ENCODE measurements around the gene ARID3A. TPM values are rescaled to one million over a fixed set of nuclear protein-coding genes. Genes with fewer than 3 reads are reported as not detected.

The ARID3A gene
- total and polyA plus RNA-seq, 2 of the 4 experiments (the other 2 are of a cell fraction): 16.0 to 23.1 TPM

DNA sequence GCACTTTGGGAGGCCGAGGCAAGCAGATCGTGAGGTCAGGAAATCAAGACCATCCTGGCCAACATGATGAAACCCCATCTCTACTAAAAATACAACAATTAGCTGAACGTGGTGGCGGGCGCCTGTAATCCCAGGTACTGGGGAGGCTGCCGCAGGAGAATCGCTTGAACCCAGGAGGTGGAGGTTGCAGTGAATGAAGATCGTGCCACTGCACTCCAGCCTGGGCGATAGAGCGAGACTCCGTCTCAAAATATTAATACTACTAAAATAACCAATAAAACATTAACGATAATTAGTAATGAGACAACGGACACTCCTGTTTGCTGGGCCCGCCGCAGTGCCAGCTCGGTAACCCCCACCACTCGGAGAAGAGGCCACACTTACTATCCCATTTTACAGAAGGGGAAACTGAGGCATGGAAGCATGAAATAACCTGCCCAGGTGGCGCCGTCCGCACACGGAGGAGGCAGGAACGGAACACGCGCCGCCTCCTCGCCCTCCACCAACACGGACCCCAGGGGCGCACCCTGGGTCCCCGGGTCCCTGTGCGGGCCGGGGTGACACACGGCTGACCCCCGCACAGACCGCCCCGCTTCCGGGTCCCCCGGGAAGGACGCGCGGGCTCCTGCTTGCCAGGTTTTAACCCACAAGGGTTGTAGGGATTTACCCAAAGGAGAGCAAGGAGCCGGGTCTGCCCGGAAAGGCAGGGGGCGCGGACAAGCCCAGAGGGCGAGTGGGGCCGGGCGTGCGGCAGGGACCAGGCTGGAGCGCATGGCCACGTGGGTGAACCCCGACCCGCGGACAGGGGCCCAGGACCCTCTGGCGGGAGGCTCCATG is 14.4 kb upstream of the ARID3A start (continued):
- TF ChIP-seq CHD1 (IDR thresholded peaks at IDR 0.05; ENCODE audit: low read depth, low read length): no peak

DNA sequence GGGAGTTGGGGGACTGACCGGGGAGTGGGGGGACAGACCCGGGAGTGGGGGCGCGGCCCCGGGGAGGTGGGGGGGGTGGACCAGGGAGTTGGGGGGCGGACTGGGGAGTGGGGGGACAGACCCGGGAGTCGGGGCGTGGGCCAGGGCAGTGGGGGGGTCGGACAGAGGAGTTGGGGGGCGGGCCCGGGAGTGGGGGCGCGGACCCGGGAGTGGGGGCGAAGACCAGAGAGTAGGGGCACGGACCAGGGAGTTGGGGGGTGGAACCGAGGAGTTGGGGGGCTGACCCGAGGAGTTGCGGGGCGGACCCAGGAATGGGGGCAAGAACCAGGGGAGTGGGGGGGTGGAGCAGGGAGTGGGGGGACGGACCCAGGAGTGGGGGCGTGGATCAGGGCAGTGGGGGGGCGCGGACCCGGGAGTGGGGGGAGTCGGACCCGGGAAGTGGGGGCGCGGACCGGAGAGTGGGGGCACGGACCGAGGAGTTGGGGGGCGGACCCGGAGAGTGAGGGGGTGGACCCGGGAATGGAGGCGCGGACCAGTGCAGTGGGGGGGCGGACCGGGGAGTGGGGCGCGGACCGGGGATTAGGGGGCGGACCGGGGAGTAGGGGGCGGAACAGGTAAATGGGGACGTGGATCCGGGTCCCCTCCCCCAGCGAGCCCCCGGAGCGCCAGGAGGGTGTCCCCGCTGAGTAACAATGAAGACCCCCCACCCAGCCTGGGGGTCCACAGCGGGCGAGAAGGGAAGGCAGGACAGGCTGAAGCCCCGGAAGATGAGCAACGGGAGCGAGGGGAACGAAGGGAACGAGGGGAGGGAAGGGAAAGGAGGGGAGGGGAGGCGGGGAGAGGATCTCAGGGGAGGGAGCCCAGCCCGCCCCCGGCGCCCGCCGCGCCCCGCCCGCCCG is 13.4 kb upstream of the ARID3A start:
- dilution Hi-C loops (cut with HindIII; ENCODE audit: low sequenced_read_pairs, unreplicated experiment): no loop called here
- peak overlapping the region; percentile 86 for H3K4me2 ChIP-seq (ENCODE audit: low read depth, low read length)
- POLR2A ChIA-PET (ENCODE audit: unreplicated experiment): no interaction called here
- TF ChIP-seq, protein P1, sequence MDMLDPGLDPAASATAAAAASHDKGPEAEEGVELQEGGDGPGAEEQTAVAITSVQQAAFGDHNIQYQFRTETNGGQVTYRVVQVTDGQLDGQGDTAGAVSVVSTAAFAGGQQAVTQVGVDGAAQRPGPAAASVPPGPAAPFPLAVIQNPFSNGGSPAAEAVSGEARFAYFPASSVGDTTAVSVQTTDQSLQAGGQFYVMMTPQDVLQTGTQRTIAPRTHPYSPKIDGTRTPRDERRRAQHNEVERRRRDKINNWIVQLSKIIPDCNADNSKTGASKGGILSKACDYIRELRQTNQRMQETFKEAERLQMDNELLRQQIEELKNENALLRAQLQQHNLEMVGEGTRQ (IDR thresholded peaks at IDR 0.05; ENCODE audit: low read depth, low read length): no peak
- no peak for TF ChIP-seq RFX5 (IDR thresholded peaks at IDR 0.05; ENCODE audit: low read depth, low read length)
- TF ChIP-seq, protein P2, sequence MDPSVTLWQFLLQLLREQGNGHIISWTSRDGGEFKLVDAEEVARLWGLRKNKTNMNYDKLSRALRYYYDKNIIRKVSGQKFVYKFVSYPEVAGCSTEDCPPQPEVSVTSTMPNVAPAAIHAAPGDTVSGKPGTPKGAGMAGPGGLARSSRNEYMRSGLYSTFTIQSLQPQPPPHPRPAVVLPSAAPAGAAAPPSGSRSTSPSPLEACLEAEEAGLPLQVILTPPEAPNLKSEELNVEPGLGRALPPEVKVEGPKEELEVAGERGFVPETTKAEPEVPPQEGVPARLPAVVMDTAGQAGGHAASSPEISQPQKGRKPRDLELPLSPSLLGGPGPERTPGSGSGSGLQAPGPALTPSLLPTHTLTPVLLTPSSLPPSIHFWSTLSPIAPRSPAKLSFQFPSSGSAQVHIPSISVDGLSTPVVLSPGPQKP (IDR thresholded peaks at IDR 0.05; ENCODE audit: borderline replicate concordance, low read depth, low read length): no peak
- TF ChIP-seq CEBPB (IDR thresholded peaks at IDR 0.05; ENCODE audit: low read depth, low read length): no peak
- no peak for TF ChIP-seq CHD1 (IDR thresholded peaks at IDR 0.05; ENCODE audit: low read depth, low read length)
- no peak for TF ChIP-seq MAFK (IDR thresholded peaks at IDR 0.05; ENCODE audit: low read depth, low read length)
- TF ChIP-seq SMC3 (IDR thresholded peaks at IDR 0.05; ENCODE audit: low read depth, low read length): no peak
- no peak for TF ChIP-seq BHLHE40 (IDR thresholded peaks at IDR 0.05; ENCODE audit: low read depth, low read length)
- TF ChIP-seq MAZ (IDR thresholded peaks at IDR 0.05; ENCODE audit: borderline replicate concordance, low read depth, low read length): no peak; the same call in 1 of the 2 replicates
- TF ChIP-seq NFE2L2 (IDR thresholded peaks at IDR 0.05; ENCODE audit: low read depth, low read length): no peak
- no peaks in the 10 kb centered on the region for H3K9me3 ChIP-seq (ENCODE audit: control insufficient read depth, insufficient read depth, low read length)
- DNase-seq: no peak
- peak overlapping the region; percentile 90 for H2AK9ac ChIP-seq (replicated peaks; ENCODE audit: low read depth, low read length, poor library complexity)
- H3K9ac ChIP-seq (ENCODE audit: low read depth, low read length): peak overlapping the region; percentile 100
- H3K79me1 ChIP-seq (ENCODE audit: low read depth in 1 of 2, low read length in 2 of 2): peaks cover 4 to 40% of the 10 kb centered on the region in 2 experiments; a peak in 3 of 4 replicates
- H2BK5ac ChIP-seq (ENCODE audit: low read depth, low read length, poor library complexity, severe bottlenecking): peak overlapping the region; percentile 84
- intact Hi-C loops (cut with micrococcal nuclease): loop anchor here (5.0 kb wide), 2 partner anchors 45 to 250 kb away; partner anchors contain the start of gene RNF126
- peak overlapping the region; percentile 100 for H3K4me3 ChIP-seq (ENCODE audit: insufficient read depth, low read depth, low read length)
- in situ Hi-C loops (cut with MboI; ENCODE audit: low sequenced_read_pairs): no loop called here
- H2BK120ac ChIP-seq (ENCODE audit: low read depth, low read length): no peak overlapping the region
- H3K4ac ChIP-seq (ENCODE audit: low read depth, low read length): peak overlapping the region; percentile 86
- peak overlapping the region; percentile 86; the same call in 1 of the 2 replicates for H4K5ac ChIP-seq (ENCODE audit: low read depth, low read length)
- H3K18ac ChIP-seq (ENCODE audit: low read depth, low read length): peak overlapping the region; percentile 93
- H3K14ac ChIP-seq (replicated peaks; ENCODE audit: low read depth, low read length): peak overlapping the region; percentile 85; the same call in 1 of the 2 replicates
- no peak overlapping the region for H3K23ac ChIP-seq (ENCODE audit: low read depth, low read length)
- no peak overlapping the region for H2BK20ac ChIP-seq (ENCODE audit: low read depth, low read length)
- peak overlapping the region; percentile 47 to 88; a peak in 3 of 4 replicates for H4K8ac ChIP-seq (ENCODE audit: low read depth in 2 of 2, low read length in 2 of 2)
- peaks cover 4% of the 10 kb centered on the region for H3K27me3 ChIP-seq (ENCODE audit: control insufficient read depth, insufficient read depth, low read length)
- H2AK5ac ChIP-seq (ENCODE audit: low read depth, low read length): peak overlapping the region; percentile 94
- no peaks in the 10 kb centered on the region for H3K9me1 ChIP-seq (ENCODE audit: insufficient read depth, low read length)
- H4K20me1 ChIP-seq (ENCODE audit: insufficient read depth, low read length): peaks cover 33% of the 10 kb centered on the region
- H2AFZ ChIP-seq (replicated peaks; ENCODE audit: low read length, poor library complexity): peak overlapping the region; percentile 90
- no peak overlapping the region for H2BK15ac ChIP-seq (ENCODE audit: low read depth, low read length)
- CTCF ChIA-PET: no interaction called here
- BruUV-seq (replicated peaks): no TSS peak
- H3K56ac ChIP-seq (ENCODE audit: extremely low read depth, insufficient read depth, low read length): no peak overlapping the region; the same call in 1 of the 2 replicates
- ATAC-seq (ENCODE audit: low read depth): peak; percentile 55
- peaks cover 8% of the 10 kb centered on the region for H3K4me1 ChIP-seq (ENCODE audit: control insufficient read depth, insufficient read depth, low read length)
- H4K91ac ChIP-seq (ENCODE audit: insufficient read depth, low read depth, low read length): peak overlapping the region; percentile 66; the same call in 1 of the 2 replicates
- H3K36me3 ChIP-seq (ENCODE audit: control insufficient read depth, insufficient read depth, low read length): 0 out of 2 replicates have a peak, but pooled peaks cover 1% of the 10 kb centered on the region
- no CpG with 5 or more reads among the region's 69 CpGs for WGBS, 2 experiments (ENCODE audit: extremely low coverage in 2 of 2, insufficient read length in 1 of 2)
- peak overlapping the region; percentile 98 for H3K27ac ChIP-seq (ENCODE audit: insufficient read depth, low read length)

Measured in IMR-90 (cell line).